Measurements from ENCODE around the gene CDC42. TPM values are rescaled to one million over a fixed set of nuclear protein-coding genes. Genes with fewer than 3 reads are reported as not detected.
"Not testable (repeated sequence)": the region's sequence is repeated elsewhere in the genome, so short reads cannot be mapped to it uniquely, and the experiment has no call there.

CDC42 gene
- total RNA-seq, 1 experiment from 2014 or later, result 150 TPM

- DNase-seq (ENCODE audit: low spot score), result no peak
Observed at GRCh38 chr1:22074803-22075202, 22.3 kb downstream of the CDC42 start.

GRCh38 chr1:22075718-22076117 is 23.2 kb downstream of the CDC42 start:
- peak; percentile 22 for DNase-seq (ENCODE audit: low spot score)

GRCh38 chr1:22076346-22076745 is 23.8 kb downstream of the CDC42 start:
- DNase-seq (ENCODE audit: low spot score), result no peak

GRCh38 chr1:22077728-22078127 is 25.2 kb downstream of the CDC42 start:
- DNase-seq (ENCODE audit: low spot score), result no peak

GRCh38 chr1:22078133-22078532 is 25.6 kb downstream of the CDC42 start:
- DNase-seq (ENCODE audit: low spot score), result no peak

GRCh38 chr1:22080191-22080590 is 27.7 kb downstream of the CDC42 start:
- DNase-seq (ENCODE audit: low spot score), result no peak

GRCh38 chr1:22088331-22088730 is 35.8 kb downstream of the CDC42 start:
- no peak for DNase-seq (ENCODE audit: low spot score)

- no peak for DNase-seq (ENCODE audit: low spot score)
Observed at GRCh38 chr1:22089134-22089571, 36.6 kb downstream of the CDC42 start.

GRCh38 chr1:22089787-22090186 is 37.3 kb downstream of the CDC42 start:
- DNase-seq (ENCODE audit: low spot score), result no peak

- no peak for DNase-seq (ENCODE audit: low spot score)
Observed at GRCh38 chr1:22090867-22091266, 38.4 kb downstream of the CDC42 start.

GRCh38 chr1:22092026-22092768 is 39.7 kb downstream of the CDC42 start:
- not testable (repeated sequence) for DNase-seq (ENCODE audit: low spot score)

- no peak for DNase-seq (ENCODE audit: low spot score)
Observed at GRCh38 chr1:22093513-22093912, 41.0 kb downstream of the CDC42 start.

- DNase-seq (ENCODE audit: low spot score), result no peak
Observed at GRCh38 chr1:22096036-22096435, 43.5 kb downstream of the CDC42 start.

GRCh38 chr1:22096463-22096862 is 44.0 kb downstream of the CDC42 start:
- no peak for DNase-seq (ENCODE audit: low spot score)

- no peak for DNase-seq (ENCODE audit: low spot score)
Observed at GRCh38 chr1:22098752-22099151, 46.2 kb downstream of the CDC42 start.

GRCh38 chr1:22100168-22100567 is 47.7 kb downstream of the CDC42 start:
- DNase-seq (ENCODE audit: low spot score), result no peak

GRCh38 chr1:22101199-22101598 is 48.7 kb downstream of the CDC42 start:
- DNase-seq (ENCODE audit: low spot score), result no peak

GRCh38 chr1:22101995-22102394 is 49.5 kb downstream of the CDC42 start:
- DNase-seq (ENCODE audit: low spot score), result no peak

- no peak for DNase-seq (ENCODE audit: low spot score)
Observed at GRCh38 chr1:22102746-22103145, 50.2 kb downstream of the CDC42 start.

- no peak for DNase-seq (ENCODE audit: low spot score)
Observed at GRCh38 chr1:22104094-22104493, 51.6 kb downstream of the CDC42 start.

- no peak for DNase-seq (ENCODE audit: low spot score)
Observed at GRCh38 chr1:22104865-22105437, 52.4 kb downstream of the CDC42 start.

GRCh38 chr1:22105611-22106207 is 53.2 kb downstream of the CDC42 start:
- DNase-seq (ENCODE audit: low spot score), result peak; percentile 77

GRCh38 chr1:22107126-22107525 is 54.6 kb downstream of the CDC42 start:
- DNase-seq (ENCODE audit: low spot score), result no peak

Data from HT-29 (cell line).